Mucosa of rectum (tissue), 2 donors: ENCODE results near the gene SEL1L3.

ENCODE experiments used
- H3K27ac ChIP-seq, 2 donors: one replicate each; pipeline ENCODE4 v1.7.0; 2013; ENCODE audit warnings: inconsistent platforms in 2 of 2, low read depth in 2 of 2, low read length in 2 of 2
- H3K27me3 ChIP-seq, 2 donors: one replicate each; pipeline ENCODE4 v1.7.0; 2013; ENCODE audit warnings: low read length in 2 of 2; ENCODE audit not compliant: control insufficient read depth in 2 of 2, insufficient read depth in 2 of 2
- H3K36me3 ChIP-seq, 2 donors: one replicate each; pipeline ENCODE4 v1.7.0; 2013; ENCODE audit warnings: low read length in 2 of 2; ENCODE audit not compliant: control insufficient read depth in 2 of 2, insufficient read depth in 2 of 2
- H3K4me1 ChIP-seq, 2 donors: one replicate each; pipeline ENCODE4 v1.7.0; 2013; ENCODE audit warnings: low read length in 2 of 2, mild to moderate bottlenecking in 1 of 2; ENCODE audit not compliant: control insufficient read depth in 2 of 2, insufficient read depth in 2 of 2
- H3K4me3 ChIP-seq, 2 donors: one replicate each; pipeline ENCODE4 v1.7.0; 2013; ENCODE audit warnings: low read length in 2 of 2
- H3K9ac ChIP-seq, 2 donors: one replicate each; pipeline ENCODE4 v1.7.0; 2013; ENCODE audit warnings: low read length in 2 of 2, low read depth in 1 of 2, mild to moderate bottlenecking in 1 of 2
- H3K9me3 ChIP-seq, 2 donors: one replicate each; pipeline ENCODE4 v1.7.0; 2013; ENCODE audit warnings: low read length in 2 of 2; ENCODE audit not compliant: control insufficient read depth in 2 of 2
- donor health status: healthy.
- donor health status: Normal muscosa, but diverticular disease.

SEL1L3 gene

GRCh38 chr4:25728886-25729285 lies 133.9 kb downstream of the SEL1L3 start:
- Histone ChIP-seq H3K9ac (no peak overlapping the region), H3K9me3 (no peaks in the 10 kb centered on the region), H3K4me1 (no peaks in the 10 kb centered on the region), H3K27ac (no peak overlapping the region), H3K36me3 (no peaks in the 10 kb centered on the region), H3K4me3 (no peak overlapping the region), H3K27me3 (no peaks in the 10 kb centered on the region)

GRCh38 chr4:25727711-25728493 lies 134.9 kb downstream of the SEL1L3 start:
- H3K4me1 ChIP-seq: no peaks in the 10 kb centered on the region
- H3K27ac ChIP-seq: no peak overlapping the region
- H3K9ac ChIP-seq: no peak overlapping the region
- H3K4me3 ChIP-seq: no peak overlapping the region
- no peaks in the 10 kb centered on the region for H3K9me3 ChIP-seq
- H3K36me3 ChIP-seq: no peaks in the 10 kb centered on the region
- no peaks in the 10 kb centered on the region for H3K27me3 ChIP-seq

- H3K9ac ChIP-seq: no peak overlapping the region
- H3K36me3 ChIP-seq: no peaks in the 10 kb centered on the region
- no peaks in the 10 kb centered on the region for H3K27me3 ChIP-seq
- no peaks in the 10 kb centered on the region for H3K9me3 ChIP-seq
- no peaks in the 10 kb centered on the region for H3K4me1 ChIP-seq
- no peak overlapping the region for H3K4me3 ChIP-seq
- no peak overlapping the region for H3K27ac ChIP-seq
Observed at GRCh38 chr4:25725870-25726269, 136.9 kb downstream of the SEL1L3 start.

- Histone ChIP-seq H3K36me3 (no peaks in the 10 kb centered on the region), H3K9me3 (no peaks in the 10 kb centered on the region), H3K27ac (no peak overlapping the region), H3K4me1 (no peaks in the 10 kb centered on the region), H3K27me3 (no peaks in the 10 kb centered on the region), H3K4me3 (no peak overlapping the region), H3K9ac (no peak overlapping the region)
Observed at GRCh38 chr4:25723409-25723808, 139.4 kb downstream of the SEL1L3 start.

GRCh38 chr4:25722964-25723363 lies 139.8 kb downstream of the SEL1L3 start:
- H3K9ac ChIP-seq: no peak overlapping the region
- no peak overlapping the region for H3K4me3 ChIP-seq
- no peak overlapping the region for H3K27ac ChIP-seq
- no peaks in the 10 kb centered on the region for H3K36me3 ChIP-seq
- H3K27me3 ChIP-seq: no peaks in the 10 kb centered on the region
- no peaks in the 10 kb centered on the region for H3K4me1 ChIP-seq
- H3K9me3 ChIP-seq: no peaks in the 10 kb centered on the region

GRCh38 chr4:25713812-25714211 lies 149.0 kb downstream of the SEL1L3 start:
- Histone ChIP-seq H3K4me1 (no peaks in the 10 kb centered on the region), H3K27ac (no peak overlapping the region), H3K36me3 (no peaks in the 10 kb centered on the region), H3K9ac (no peak overlapping the region), H3K9me3 (no peaks in the 10 kb centered on the region), H3K4me3 (no peak overlapping the region), H3K27me3 (no peaks in the 10 kb centered on the region)

GRCh38 chr4:25712611-25713010 lies 150.2 kb downstream of the SEL1L3 start:
- Histone ChIP-seq H3K4me1 (no peaks in the 10 kb centered on the region), H3K36me3 (no peaks in the 10 kb centered on the region), H3K9me3 (no peaks in the 10 kb centered on the region), H3K27me3 (no peaks in the 10 kb centered on the region), H3K9ac (no peak overlapping the region), H3K27ac (no peak overlapping the region), H3K4me3 (no peak overlapping the region)

- H3K36me3 ChIP-seq: no peaks in the 10 kb centered on the region
- H3K27ac ChIP-seq: no peak overlapping the region
- H3K4me3 ChIP-seq: no peak overlapping the region
- no peaks in the 10 kb centered on the region for H3K4me1 ChIP-seq
- H3K9me3 ChIP-seq: no peaks in the 10 kb centered on the region
- H3K27me3 ChIP-seq: no peaks in the 10 kb centered on the region
- H3K9ac ChIP-seq: no peak overlapping the region
Observed at GRCh38 chr4:25710637-25711036, 152.2 kb downstream of the SEL1L3 start.

GRCh38 chr4:25704516-25704915 lies 158.3 kb downstream of the SEL1L3 start:
- H3K27ac ChIP-seq: no peak overlapping the region
- H3K4me3 ChIP-seq: no peak overlapping the region
- no peaks in the 10 kb centered on the region for H3K9me3 ChIP-seq
- H3K9ac ChIP-seq: no peak overlapping the region
- no peaks in the 10 kb centered on the region for H3K36me3 ChIP-seq
- H3K27me3 ChIP-seq: no peaks in the 10 kb centered on the region
- peaks cover 0 to 5% of the 10 kb centered on the region in 2 donors for H3K4me1 ChIP-seq

GRCh38 chr4:25703731-25704388 lies 158.9 kb downstream of the SEL1L3 start:
- Histone ChIP-seq H3K9ac (no peak overlapping the region), H3K36me3 (no peaks in the 10 kb centered on the region), H3K27ac (no peak overlapping the region), H3K9me3 (no peaks in the 10 kb centered on the region), H3K4me3 (no peak overlapping the region), H3K4me1 (peaks cover 0 to 5% of the 10 kb centered on the region in 2 donors), H3K27me3 (no peaks in the 10 kb centered on the region)
